Osteocyte (in vitro differentiated cells): ENCODE results near the gene GPR18. TPM values are rescaled to one million over a fixed set of nuclear protein-coding genes. Genes with fewer than 3 reads are reported as not detected.

Experiments used
- DNase-seq: peaks from one replicate; pipeline ENCODE4 v3.0.0; 2021; ENCODE audit warnings: mixed read lengths; ENCODE audit not compliant: unreplicated experiment; ENCODE audit errors: extremely low spot score
- H3K27ac Mint-ChIP-seq: one replicate; pipeline ENCODE4 v1.8.0; 2021; ENCODE audit warnings: mild to moderate bottlenecking, mixed read lengths; ENCODE audit not compliant: unreplicated experiment
- H3K27me3 Mint-ChIP-seq: one replicate; pipeline ENCODE4 v1.8.0; 2021; ENCODE audit warnings: mixed read lengths; ENCODE audit not compliant: unreplicated experiment
- H3K36me3 Mint-ChIP-seq: one replicate; pipeline ENCODE4 v1.8.0; 2021; ENCODE audit warnings: mixed read lengths; ENCODE audit not compliant: unreplicated experiment
- H3K4me1 Mint-ChIP-seq: one replicate; pipeline ENCODE4 v1.8.0; 2021; ENCODE audit warnings: mixed read lengths; ENCODE audit not compliant: unreplicated experiment
- H3K4me3 Mint-ChIP-seq: one replicate; pipeline ENCODE4 v1.8.0; 2021; ENCODE audit warnings: mild to moderate bottlenecking, moderate library complexity, mixed read lengths; ENCODE audit not compliant: unreplicated experiment
- H3K9me3 Mint-ChIP-seq: one replicate; pipeline ENCODE4 v1.8.0; 2021; ENCODE audit warnings: mixed read lengths; ENCODE audit not compliant: unreplicated experiment
- total RNA-seq: library from RNA; stranded (reverse); gene quantifications from 2 replicates; pipeline ENCODE4 v1.2.1, GENCODE V29; 2021
- TF ChIP-seq, protein P1 (sequence below): fragments of 200-600 bp; sonication (generic); IDR thresholded peaks from 2 replicates; pipeline ENCODE4 v1.5.0; 2021; ENCODE audit warnings: antibody characterized with exemption, mild to moderate bottlenecking, moderate library complexity

GPR18 gene
- total RNA-seq, 1 donor from 2014 or later: not detected

DNA sequence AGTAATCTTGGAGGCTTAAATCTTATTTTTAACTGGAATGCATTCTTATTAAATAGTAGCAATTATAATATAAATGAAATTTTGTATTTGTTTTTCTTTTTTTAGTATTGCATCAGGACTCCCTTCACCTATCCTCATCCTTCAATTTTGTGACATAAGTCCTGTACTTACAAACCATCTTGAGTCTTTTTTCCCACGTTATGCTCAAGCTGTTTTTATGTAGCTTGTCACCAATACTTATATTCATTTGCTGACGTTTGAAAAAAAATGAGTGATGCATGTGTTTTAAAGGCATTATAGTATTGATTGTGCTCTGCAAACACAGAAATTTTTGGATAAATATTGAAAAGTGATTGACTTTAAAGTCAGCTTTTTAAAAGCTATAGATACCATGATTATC, 888 bp downstream of the GPR18 start:
- Mint-ChIP-seq H3K9me3 (no peaks in the 10 kb centered on the region), H3K27ac (no peak overlapping the region), H3K4me3 (no peak overlapping the region), H3K4me1 (peaks cover 3% of the 10 kb centered on the region), H3K36me3 (peaks cover 14% of the 10 kb centered on the region), H3K27me3 (no peaks in the 10 kb centered on the region)
- TF ChIP-seq, protein P1, sequence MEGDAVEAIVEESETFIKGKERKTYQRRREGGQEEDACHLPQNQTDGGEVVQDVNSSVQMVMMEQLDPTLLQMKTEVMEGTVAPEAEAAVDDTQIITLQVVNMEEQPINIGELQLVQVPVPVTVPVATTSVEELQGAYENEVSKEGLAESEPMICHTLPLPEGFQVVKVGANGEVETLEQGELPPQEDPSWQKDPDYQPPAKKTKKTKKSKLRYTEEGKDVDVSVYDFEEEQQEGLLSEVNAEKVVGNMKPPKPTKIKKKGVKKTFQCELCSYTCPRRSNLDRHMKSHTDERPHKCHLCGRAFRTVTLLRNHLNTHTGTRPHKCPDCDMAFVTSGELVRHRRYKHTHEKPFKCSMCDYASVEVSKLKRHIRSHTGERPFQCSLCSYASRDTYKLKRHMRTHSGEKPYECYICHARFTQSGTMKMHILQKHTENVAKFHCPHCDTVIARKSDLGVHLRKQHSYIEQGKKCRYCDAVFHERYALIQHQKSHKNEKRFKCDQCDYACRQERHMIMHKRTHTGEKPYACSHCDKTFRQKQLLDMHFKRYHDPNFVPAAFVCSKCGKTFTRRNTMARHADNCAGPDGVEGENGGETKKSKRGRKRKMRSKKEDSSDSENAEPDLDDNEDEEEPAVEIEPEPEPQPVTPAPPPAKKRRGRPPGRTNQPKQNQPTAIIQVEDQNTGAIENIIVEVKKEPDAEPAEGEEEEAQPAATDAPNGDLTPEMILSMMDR: no peak
- no peak for DNase-seq

DNA sequence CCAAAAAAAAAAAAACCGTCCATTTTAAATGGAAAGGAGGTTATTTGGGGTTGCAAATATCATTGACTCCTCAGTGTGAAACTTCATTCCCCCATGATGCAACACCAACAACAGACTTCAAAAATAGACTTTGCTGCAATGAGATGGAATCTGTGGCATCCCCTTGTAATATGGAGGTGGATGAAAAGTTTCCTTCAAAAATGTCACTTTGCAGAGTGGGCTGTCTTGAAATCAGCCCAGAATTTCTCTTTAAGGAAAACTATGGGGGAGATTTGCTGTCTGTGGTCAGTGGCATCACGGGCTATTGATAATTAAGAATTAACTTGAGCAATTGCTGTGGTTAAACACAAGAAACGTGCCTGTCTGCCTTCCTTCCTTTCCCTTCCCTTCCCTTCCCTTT, 1.5 kb downstream of the GPR18 start:
- H3K4me1 Mint-ChIP-seq: peaks cover 3% of the 10 kb centered on the region
- DNase-seq: no peak
- H3K4me3 Mint-ChIP-seq: no peak overlapping the region
- TF ChIP-seq, protein P1: no peak
- no peaks in the 10 kb centered on the region for H3K27me3 Mint-ChIP-seq
- no peaks in the 10 kb centered on the region for H3K9me3 Mint-ChIP-seq
- H3K36me3 Mint-ChIP-seq: peaks cover 14% of the 10 kb centered on the region
- H3K27ac Mint-ChIP-seq: no peak overlapping the region

DNA sequence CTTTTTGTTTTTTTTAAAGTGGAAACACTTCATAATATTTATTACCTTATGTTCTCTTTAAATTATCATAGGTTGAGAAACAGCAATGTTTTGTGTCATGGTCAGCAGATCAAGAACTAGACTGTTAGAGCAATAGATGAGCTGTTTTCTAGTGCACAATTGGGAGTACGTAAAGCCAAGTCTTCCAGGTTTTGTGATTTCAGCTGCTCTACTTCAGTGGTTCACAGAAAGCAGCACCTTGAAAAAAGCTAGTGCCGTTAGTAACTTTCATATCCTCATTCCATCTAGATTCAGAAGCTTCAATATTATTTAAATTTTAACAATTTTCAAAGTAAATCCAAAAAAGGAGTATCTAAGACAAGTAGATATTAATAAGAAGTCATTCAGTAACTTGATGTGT, 1.9 kb downstream of the GPR18 start:
- Mint-ChIP-seq H3K9me3 (no peaks in the 10 kb centered on the region), H3K4me3 (no peak overlapping the region), H3K27ac (no peak overlapping the region), H3K27me3 (no peaks in the 10 kb centered on the region), H3K36me3 (peaks cover 15% of the 10 kb centered on the region), H3K4me1 (peaks cover 3% of the 10 kb centered on the region)
- TF ChIP-seq, protein P1: no peak
- no peak for DNase-seq

DNA sequence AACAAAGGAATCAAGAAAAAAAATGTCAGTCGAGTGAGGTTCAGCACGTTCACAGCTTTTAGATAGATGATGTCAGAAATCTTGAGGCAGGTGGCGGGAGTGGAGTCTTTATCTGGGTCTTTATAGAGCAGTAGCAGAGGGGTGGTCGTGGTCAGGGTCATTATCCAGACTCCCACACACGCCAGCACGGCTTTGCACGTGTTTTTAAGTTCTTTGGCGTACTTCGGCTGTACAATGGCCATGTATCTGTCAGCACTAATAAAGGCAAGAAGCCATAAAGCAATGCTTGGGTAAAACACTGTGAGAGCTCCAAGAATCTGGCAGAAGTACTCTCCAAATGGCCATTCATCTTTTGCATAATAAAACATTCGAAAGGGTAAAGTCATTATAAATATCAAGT, 2.9 kb downstream of the GPR18 start:
- TF ChIP-seq, protein P1: no peak
- no peak overlapping the region for H3K27ac Mint-ChIP-seq
- H3K9me3 Mint-ChIP-seq: no peaks in the 10 kb centered on the region
- H3K4me1 Mint-ChIP-seq: peaks cover 3% of the 10 kb centered on the region
- H3K27me3 Mint-ChIP-seq: no peaks in the 10 kb centered on the region
- DNase-seq: no peak
- H3K36me3 Mint-ChIP-seq: peaks cover 19% of the 10 kb centered on the region
- no peak overlapping the region for H3K4me3 Mint-ChIP-seq

DNA sequence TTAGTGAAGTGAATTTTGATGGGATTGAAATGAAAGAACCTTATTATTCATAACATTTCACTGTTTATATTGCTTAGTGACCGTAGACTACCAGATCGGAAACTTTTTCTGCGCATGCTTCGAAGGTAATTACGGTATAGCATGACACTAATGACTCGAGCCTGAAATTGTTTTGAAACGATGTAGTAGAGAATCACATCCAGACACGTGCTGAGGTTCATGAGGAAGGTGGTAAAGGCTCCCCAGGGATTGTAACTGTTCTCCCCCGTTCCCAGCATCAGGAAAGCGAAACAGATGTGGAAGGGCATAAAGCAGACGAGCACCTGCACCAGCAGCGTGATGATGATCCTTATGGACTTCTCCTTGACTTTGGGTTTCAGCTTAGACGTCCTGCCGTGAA, 3.3 kb downstream of the GPR18 start:
- H3K36me3 Mint-ChIP-seq: peaks cover 16% of the 10 kb centered on the region
- no peaks in the 10 kb centered on the region for H3K27me3 Mint-ChIP-seq
- TF ChIP-seq, protein P1: no peak
- no peak for DNase-seq
- peaks cover 3% of the 10 kb centered on the region for H3K4me1 Mint-ChIP-seq
- H3K9me3 Mint-ChIP-seq: no peaks in the 10 kb centered on the region
- H3K27ac Mint-ChIP-seq: no peak overlapping the region
- H3K4me3 Mint-ChIP-seq: no peak overlapping the region
